ENCODE results near the gene ZIC1. TPM values are rescaled to one million over a fixed set of nuclear protein-coding genes. Genes with fewer than 3 reads are reported as not detected.

Gene ZIC1
- polyA plus RNA-seq, 1 donor = 12.6 TPM

- no peak for DNase-seq
Observed at GRCh38 chr3:147395899-147396711, 13.1 kb upstream of the ZIC1 start.

GRCh38 chr3:147396712-147397046, 12.5 kb upstream of the ZIC1 start:
- no peak for DNase-seq

GRCh38 chr3:147397155-147397874, 11.8 kb upstream of the ZIC1 start:
- no peak for DNase-seq

- DNase-seq = no peak
Observed at GRCh38 chr3:147397875-147398812, 11.0 kb upstream of the ZIC1 start.

- no peak for DNase-seq
Observed at GRCh38 chr3:147398813-147399534, 10.2 kb upstream of the ZIC1 start.

GRCh38 chr3:147400111-147400510, 9.1 kb upstream of the ZIC1 start:
- DNase-seq = no peak

- no peak for DNase-seq
Observed at GRCh38 chr3:147400999-147401398, 8.2 kb upstream of the ZIC1 start.

- DNase-seq = no peak
Observed at GRCh38 chr3:147401421-147401820, 7.7 kb upstream of the ZIC1 start.

- DNase-seq = no peak
Observed at GRCh38 chr3:147402159-147402558, 7.0 kb upstream of the ZIC1 start.

GRCh38 chr3:147403511-147403910, 5.7 kb upstream of the ZIC1 start:
- no peak for DNase-seq

GRCh38 chr3:147404000-147404799, 5.0 kb upstream of the ZIC1 start:
- DNase-seq = no peak

GRCh38 chr3:147404800-147405230, 4.3 kb upstream of the ZIC1 start:
- no peak for DNase-seq

- DNase-seq = no peak
Observed at GRCh38 chr3:147405231-147406027, 3.7 kb upstream of the ZIC1 start.

GRCh38 chr3:147406028-147406931, 2.9 kb upstream of the ZIC1 start, which contains the start of gene ZIC4:
ZIC4 (minus strand) TSS chr3:147406543; CDS start chr3:147402797, 3,746 bp downstream.
- no peak for DNase-seq

- no peak for DNase-seq
Observed at GRCh38 chr3:147407114-147407497, 2.1 kb upstream of the ZIC1 start.

GRCh38 chr3:147407498-147408187, 1.5 kb upstream of the ZIC1 start:
- no peak for DNase-seq

- DNase-seq = no peak
Observed at GRCh38 chr3:147408188-147409100, 721 bp upstream of the ZIC1 start.

- DNase-seq = no peak
Observed at GRCh38 chr3:147410116-147410525, 956 bp downstream of the ZIC1 start.
